WTC11 (cell line): Measurements from ENCODE around the gene DDX4. TPM values are rescaled to one million over a fixed set of nuclear protein-coding genes. Genes with fewer than 3 reads are reported as not detected.

Experiments
- ATAC-seq: fragments of 200-7000 bp; cut with Tn5 transposase; 2 replicates; pipeline ENCODE4 v1.10.0; 2021; ENCODE audit warnings: mild to moderate bottlenecking, moderate library complexity
- CTCF ChIA-PET: fragments of 300-600 bp; sonication (Branson Sonifier 250); formaldehyde crosslinking; loops from one replicate; lab custom pipeline; 2021; ENCODE audit warnings: antibody characterized with exemption; lab: Charles Lee
- POLR2A ChIA-PET: fragments of 350-600 bp; sonication (Branson Sonifier 250); formaldehyde crosslinking; loops from one replicate; lab custom pipeline; 2021; ENCODE audit warnings: antibody characterized with exemption; lab: Charles Lee
- DNase-seq: peaks from one replicate; pipeline ENCODE4 v3.0.0; 2021; ENCODE audit warnings: low spot score
- H3K27ac Mint-ChIP-seq: 2 replicates; pipeline ENCODE4 v1.8.0; 2021; ENCODE audit warnings: mixed read lengths
- H3K27me3 Mint-ChIP-seq: 2 replicates; pipeline ENCODE4 v1.8.0; 2021; ENCODE audit warnings: low read depth, mild to moderate bottlenecking, moderate library complexity, mixed read lengths
- H3K36me3 Mint-ChIP-seq: 2 replicates; pipeline ENCODE4 v1.8.0; 2021; ENCODE audit warnings: mixed read lengths
- H3K4me1 Mint-ChIP-seq: 2 replicates; pipeline ENCODE4 v1.8.0; 2022; ENCODE audit warnings: mixed read lengths
- H3K4me3 Mint-ChIP-seq: 2 replicates; pipeline ENCODE4 v1.8.0; 2021; ENCODE audit warnings: mild to moderate bottlenecking, moderate library complexity, mixed read lengths
- H3K9me3 Mint-ChIP-seq: 2 replicates; pipeline ENCODE4 v1.8.0; 2021; ENCODE audit warnings: mixed read lengths
- CREB1 ChIP-seq: sonication (generic); formaldehyde crosslinking; IDR thresholded peaks from 2 replicates; pipeline ENCODE4 v1.8.0; 2023; ENCODE audit warnings: mild to moderate bottlenecking, missing genetic modification reagents
- ELF4 ChIP-seq: sonication (generic); formaldehyde crosslinking; IDR thresholded peaks from 2 replicates; pipeline ENCODE4 v1.8.1; 2022; ENCODE audit warnings: low read depth, mild to moderate bottlenecking, moderate library complexity, missing genetic modification reagents
- FOXJ3 ChIP-seq: sonication (generic); formaldehyde crosslinking; IDR thresholded peaks from 2 replicates; pipeline ENCODE4 v1.9.0; 2021; ENCODE audit warnings: missing genetic modification reagents, mild to moderate bottlenecking, borderline replicate concordance
- GRHL2 ChIP-seq: fragments of 250-450 bp; sonication (Bioruptor Pico); IDR thresholded peaks from 2 replicates; pipeline ENCODE4 v1.8.0; 2022; ENCODE audit warnings: mild to moderate bottlenecking, moderate library complexity; ENCODE audit not compliant: insufficient replicate concordance, severe bottlenecking
- HMGA2 ChIP-seq: fragments of 250-450 bp; sonication (Bioruptor Pico); IDR thresholded peaks from 2 replicates; pipeline ENCODE4 v1.4.0; 2021; ENCODE audit warnings: mild to moderate bottlenecking, moderate library complexity
- IRF2 ChIP-seq: sonication (generic); formaldehyde crosslinking; IDR thresholded peaks from 2 replicates; pipeline ENCODE4 v1.8.0; 2022; ENCODE audit warnings: low read depth, missing genetic modification reagents, borderline replicate concordance
- MXD4 ChIP-seq: fragments of 250-450 bp; sonication (Bioruptor Pico); IDR thresholded peaks from 2 replicates; pipeline ENCODE4 v1.8.0; 2021; ENCODE audit warnings: mild to moderate bottlenecking, moderate library complexity, borderline replicate concordance
- NR1H2 ChIP-seq: sonication (generic); formaldehyde crosslinking; IDR thresholded peaks from 2 replicates; pipeline ENCODE4 v1.9.0; 2021; ENCODE audit warnings: mild to moderate bottlenecking, moderate library complexity, missing genetic modification reagents
- TEAD1 ChIP-seq: sonication (generic); formaldehyde crosslinking; IDR thresholded peaks from 2 replicates; pipeline ENCODE4 v1.8.0; 2022; ENCODE audit warnings: mild to moderate bottlenecking, missing genetic modification reagents
- ZNF317 ChIP-seq: sonication (generic); formaldehyde crosslinking; IDR thresholded peaks from 2 replicates; pipeline ENCODE4 v1.8.1; 2023; ENCODE audit warnings: low read depth, mild to moderate bottlenecking, moderate library complexity, missing genetic modification reagents, borderline replicate concordance
- ZNF396 ChIP-seq: fragments of 250-450 bp; sonication (Bioruptor Pico); IDR thresholded peaks from 2 replicates; pipeline ENCODE4 v1.8.0; 2021; ENCODE audit warnings: mild to moderate bottlenecking, moderate library complexity, borderline replicate concordance
- ZNF671 ChIP-seq: fragments of 250-450 bp; sonication (Bioruptor Pico); IDR thresholded peaks from 2 replicates; pipeline ENCODE4 v1.8.0; 2021; ENCODE audit warnings: mild to moderate bottlenecking
- total RNA-seq: library from RNA; stranded (reverse); gene quantifications from 3 replicates; pipeline ENCODE4 v1.2.3, GENCODE V29; 2021
- TF ChIP-seq, protein P1 (sequence below): sonication (generic); formaldehyde crosslinking; IDR thresholded peaks from 2 replicates; pipeline ENCODE4 v1.8.0; 2022; ENCODE audit warnings: mild to moderate bottlenecking, missing genetic modification reagents
- TF ChIP-seq, protein P2 (sequence below): fragments of 250-450 bp; sonication (Bioruptor Pico); IDR thresholded peaks from 2 replicates; pipeline ENCODE4 v1.9.0; 2021; ENCODE audit warnings: mild to moderate bottlenecking, borderline replicate concordance
- TF ChIP-seq, protein P3 (sequence below): sonication (generic); formaldehyde crosslinking; IDR thresholded peaks from 2 replicates; pipeline ENCODE4 v1.8.1; 2023; ENCODE audit warnings: mild to moderate bottlenecking, missing genetic modification reagents
- TF ChIP-seq, protein P4 (sequence below): sonication (generic); formaldehyde crosslinking; IDR thresholded peaks from 2 replicates; pipeline ENCODE4 v1.8.1; 2023; ENCODE audit warnings: mild to moderate bottlenecking, missing genetic modification reagents

DDX4 gene
- total RNA-seq, 1 experiment from 2014 or later = not detected

DNA sequence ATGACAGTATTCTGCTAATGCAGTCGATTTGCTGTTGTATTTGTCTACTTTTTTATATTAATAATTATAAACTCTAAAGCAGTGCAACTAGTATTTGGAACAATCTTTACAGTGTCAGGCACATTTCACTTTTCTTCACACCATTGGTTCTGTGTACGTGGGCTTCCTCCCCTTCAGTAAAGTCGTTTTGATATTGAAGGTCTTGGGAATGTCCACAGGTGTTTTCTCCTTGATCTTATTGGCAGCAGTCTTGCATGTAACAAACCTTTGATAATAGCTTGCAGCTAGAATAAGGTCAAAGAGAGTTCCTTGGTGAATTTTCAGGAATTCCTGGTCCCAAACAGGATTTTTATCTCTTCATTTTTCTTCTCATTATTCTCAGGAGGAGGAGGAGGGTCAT lies 12.2 kb downstream of the DDX4 start:
- no peaks in the 10 kb centered on the region for H3K27me3 Mint-ChIP-seq
- DNase-seq = no peak
- ATAC-seq = no peak
- peaks cover 10% of the 10 kb centered on the region for H3K4me1 Mint-ChIP-seq
- no peak overlapping the region for H3K4me3 Mint-ChIP-seq
- H3K27ac Mint-ChIP-seq = no peak overlapping the region
- TF ChIP-seq ZNF671 (no peak), CREB1 (CRISPR knock-in tag) (no peak), MXD4 (CRISPR knock-in tag) (no peak), ZNF317 (no peak), TEAD1 (no peak), NR1H2 (no peak)
- TF ChIP-seq, protein P1, sequence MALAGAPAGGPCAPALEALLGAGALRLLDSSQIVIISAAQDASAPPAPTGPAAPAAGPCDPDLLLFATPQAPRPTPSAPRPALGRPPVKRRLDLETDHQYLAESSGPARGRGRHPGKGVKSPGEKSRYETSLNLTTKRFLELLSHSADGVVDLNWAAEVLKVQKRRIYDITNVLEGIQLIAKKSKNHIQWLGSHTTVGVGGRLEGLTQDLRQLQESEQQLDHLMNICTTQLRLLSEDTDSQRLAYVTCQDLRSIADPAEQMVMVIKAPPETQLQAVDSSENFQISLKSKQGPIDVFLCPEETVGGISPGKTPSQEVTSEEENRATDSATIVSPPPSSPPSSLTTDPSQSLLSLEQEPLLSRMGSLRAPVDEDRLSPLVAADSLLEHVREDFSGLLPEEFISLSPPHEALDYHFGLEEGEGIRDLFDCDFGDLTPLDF (CRISPR knock-in tag) = no peak
- TF ChIP-seq, protein P2, sequence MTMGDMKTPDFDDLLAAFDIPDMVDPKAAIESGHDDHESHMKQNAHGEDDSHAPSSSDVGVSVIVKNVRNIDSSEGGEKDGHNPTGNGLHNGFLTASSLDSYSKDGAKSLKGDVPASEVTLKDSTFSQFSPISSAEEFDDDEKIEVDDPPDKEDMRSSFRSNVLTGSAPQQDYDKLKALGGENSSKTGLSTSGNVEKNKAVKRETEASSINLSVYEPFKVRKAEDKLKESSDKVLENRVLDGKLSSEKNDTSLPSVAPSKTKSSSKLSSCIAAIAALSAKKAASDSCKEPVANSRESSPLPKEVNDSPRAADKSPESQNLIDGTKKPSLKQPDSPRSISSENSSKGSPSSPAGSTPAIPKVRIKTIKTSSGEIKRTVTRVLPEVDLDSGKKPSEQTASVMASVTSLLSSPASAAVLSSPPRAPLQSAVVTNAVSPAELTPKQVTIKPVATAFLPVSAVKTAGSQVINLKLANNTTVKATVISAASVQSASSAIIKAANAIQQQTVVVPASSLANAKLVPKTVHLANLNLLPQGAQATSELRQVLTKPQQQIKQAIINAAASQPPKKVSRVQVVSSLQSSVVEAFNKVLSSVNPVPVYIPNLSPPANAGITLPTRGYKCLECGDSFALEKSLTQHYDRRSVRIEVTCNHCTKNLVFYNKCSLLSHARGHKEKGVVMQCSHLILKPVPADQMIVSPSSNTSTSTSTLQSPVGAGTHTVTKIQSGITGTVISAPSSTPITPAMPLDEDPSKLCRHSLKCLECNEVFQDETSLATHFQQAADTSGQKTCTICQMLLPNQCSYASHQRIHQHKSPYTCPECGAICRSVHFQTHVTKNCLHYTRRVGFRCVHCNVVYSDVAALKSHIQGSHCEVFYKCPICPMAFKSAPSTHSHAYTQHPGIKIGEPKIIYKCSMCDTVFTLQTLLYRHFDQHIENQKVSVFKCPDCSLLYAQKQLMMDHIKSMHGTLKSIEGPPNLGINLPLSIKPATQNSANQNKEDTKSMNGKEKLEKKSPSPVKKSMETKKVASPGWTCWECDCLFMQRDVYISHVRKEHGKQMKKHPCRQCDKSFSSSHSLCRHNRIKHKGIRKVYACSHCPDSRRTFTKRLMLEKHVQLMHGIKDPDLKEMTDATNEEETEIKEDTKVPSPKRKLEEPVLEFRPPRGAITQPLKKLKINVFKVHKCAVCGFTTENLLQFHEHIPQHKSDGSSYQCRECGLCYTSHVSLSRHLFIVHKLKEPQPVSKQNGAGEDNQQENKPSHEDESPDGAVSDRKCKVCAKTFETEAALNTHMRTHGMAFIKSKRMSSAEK (CRISPR knock-in tag) = no peak
- POLR2A ChIA-PET = no interaction called here
- CTCF ChIA-PET = interaction anchor here (0.9 kb wide), 1 partner anchor 563 kb away, joined by 6 read pairs; no protein-coding TSS in a partner anchor
- peaks cover 3% of the 10 kb centered on the region; the same call in 1 of the 2 replicates for H3K9me3 Mint-ChIP-seq
- H3K36me3 Mint-ChIP-seq = no peaks in the 10 kb centered on the region

DNA sequence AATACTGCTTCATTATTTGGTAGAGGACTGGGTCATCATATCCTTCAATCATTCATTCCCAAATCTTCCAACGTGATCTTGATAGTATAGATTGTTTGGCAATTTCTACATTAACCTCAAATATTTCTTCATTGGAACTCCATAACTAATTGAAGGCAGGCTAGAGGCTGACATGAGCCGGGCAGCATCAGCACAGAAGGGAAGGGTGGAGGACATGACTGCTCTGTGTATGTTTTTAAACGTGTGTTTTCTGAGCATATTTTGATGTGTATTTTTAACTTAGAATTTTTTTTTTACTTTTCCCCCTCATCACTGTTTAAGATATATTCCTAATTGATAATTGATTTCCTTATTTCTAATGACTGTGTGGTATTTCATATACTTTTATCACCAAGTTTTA lies 12.6 kb downstream of the DDX4 start:
- Mint-ChIP-seq H3K9me3 (peaks cover 3% of the 10 kb centered on the region; the same call in 1 of the 2 replicates), H3K27ac (no peak overlapping the region), H3K27me3 (no peaks in the 10 kb centered on the region), H3K4me3 (no peak overlapping the region), H3K4me1 (peaks cover 10% of the 10 kb centered on the region), H3K36me3 (no peaks in the 10 kb centered on the region)
- CTCF ChIA-PET = no interaction called here
- ATAC-seq = no peak
- TF ChIP-seq, protein P3, sequence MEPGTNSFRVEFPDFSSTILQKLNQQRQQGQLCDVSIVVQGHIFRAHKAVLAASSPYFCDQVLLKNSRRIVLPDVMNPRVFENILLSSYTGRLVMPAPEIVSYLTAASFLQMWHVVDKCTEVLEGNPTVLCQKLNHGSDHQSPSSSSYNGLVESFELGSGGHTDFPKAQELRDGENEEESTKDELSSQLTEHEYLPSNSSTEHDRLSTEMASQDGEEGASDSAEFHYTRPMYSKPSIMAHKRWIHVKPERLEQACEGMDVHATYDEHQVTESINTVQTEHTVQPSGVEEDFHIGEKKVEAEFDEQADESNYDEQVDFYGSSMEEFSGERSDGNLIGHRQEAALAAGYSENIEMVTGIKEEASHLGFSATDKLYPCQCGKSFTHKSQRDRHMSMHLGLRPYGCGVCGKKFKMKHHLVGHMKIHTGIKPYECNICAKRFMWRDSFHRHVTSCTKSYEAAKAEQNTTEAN (CRISPR knock-in tag) = no peak
- TF ChIP-seq, protein P4, sequence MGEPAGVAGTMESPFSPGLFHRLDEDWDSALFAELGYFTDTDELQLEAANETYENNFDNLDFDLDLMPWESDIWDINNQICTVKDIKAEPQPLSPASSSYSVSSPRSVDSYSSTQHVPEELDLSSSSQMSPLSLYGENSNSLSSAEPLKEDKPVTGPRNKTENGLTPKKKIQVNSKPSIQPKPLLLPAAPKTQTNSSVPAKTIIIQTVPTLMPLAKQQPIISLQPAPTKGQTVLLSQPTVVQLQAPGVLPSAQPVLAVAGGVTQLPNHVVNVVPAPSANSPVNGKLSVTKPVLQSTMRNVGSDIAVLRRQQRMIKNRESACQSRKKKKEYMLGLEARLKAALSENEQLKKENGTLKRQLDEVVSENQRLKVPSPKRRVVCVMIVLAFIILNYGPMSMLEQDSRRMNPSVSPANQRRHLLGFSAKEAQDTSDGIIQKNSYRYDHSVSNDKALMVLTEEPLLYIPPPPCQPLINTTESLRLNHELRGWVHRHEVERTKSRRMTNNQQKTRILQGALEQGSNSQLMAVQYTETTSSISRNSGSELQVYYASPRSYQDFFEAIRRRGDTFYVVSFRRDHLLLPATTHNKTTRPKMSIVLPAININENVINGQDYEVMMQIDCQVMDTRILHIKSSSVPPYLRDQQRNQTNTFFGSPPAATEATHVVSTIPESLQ (CRISPR knock-in tag) = no peak
- DNase-seq = no peak
- POLR2A ChIA-PET = no interaction called here

DNA sequence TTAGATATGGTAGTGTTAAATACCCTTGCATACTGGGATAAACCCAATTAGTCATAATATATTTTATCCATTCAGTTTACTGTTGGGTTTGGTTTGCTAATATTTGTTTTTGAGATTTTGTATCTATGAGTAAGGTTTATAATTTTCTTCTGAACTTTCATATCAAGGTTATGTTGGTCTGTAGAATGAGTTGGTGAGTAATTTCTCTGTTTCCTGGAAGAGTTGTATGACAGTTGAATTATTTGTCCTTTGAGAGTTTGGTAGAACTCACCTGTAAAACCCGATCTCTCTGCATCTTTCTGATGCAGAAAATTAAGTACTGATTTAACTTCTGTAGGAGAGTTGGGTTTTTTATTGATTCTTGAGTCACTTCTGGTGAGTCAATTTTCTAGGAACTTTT lies 20.4 kb downstream of the DDX4 start:
- ChIA-PET POLR2A (no interaction called here), CTCF (no interaction called here)
- Mint-ChIP-seq H3K4me1 (no peaks in the 10 kb centered on the region), H3K9me3 (no peaks in the 10 kb centered on the region), H3K27ac (no peak overlapping the region), H3K4me3 (no peak overlapping the region), H3K36me3 (no peaks in the 10 kb centered on the region), H3K27me3 (no peaks in the 10 kb centered on the region)
- ATAC-seq (no peak), DNase-seq (no peak)
- no peak for TF ChIP-seq ELF4 (CRISPR knock-in tag)
- no peak for TF ChIP-seq IRF2 (CRISPR knock-in tag)
- no peak for TF ChIP-seq FOXJ3 (CRISPR knock-in tag)
- TF ChIP-seq HMGA2 (CRISPR knock-in tag) = no peak
- no peak for TF ChIP-seq GRHL2 (CRISPR knock-in tag)
- TF ChIP-seq ZNF396 = no peak
- TF ChIP-seq TEAD1 = no peak
